ENCODE results near the gene GNAZ.
"Not testable (repeated sequence)": the region's sequence is repeated elsewhere in the genome, so short reads cannot be mapped to it uniquely, and the experiment has no call there.

The GNAZ gene

DNA sequence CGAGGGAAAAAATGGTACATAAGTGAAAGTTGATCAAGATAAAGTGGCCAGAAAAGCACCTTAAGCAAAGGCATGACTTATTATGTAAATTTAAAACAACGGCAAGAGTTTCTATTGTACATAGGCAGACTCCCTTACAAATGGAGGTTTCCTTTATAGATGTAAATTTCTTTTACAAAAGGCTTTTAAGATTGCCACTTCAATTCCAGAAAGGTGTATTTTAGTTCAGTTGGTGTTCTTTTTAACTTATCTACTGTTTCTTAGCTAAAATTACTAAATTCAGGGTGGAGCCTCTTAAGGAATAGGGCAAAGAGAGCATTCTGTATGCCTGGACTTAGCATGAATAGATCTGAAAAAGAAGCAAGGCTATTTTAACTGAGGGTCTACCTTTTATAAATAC is 24.9 kb upstream of the GNAZ start:
- FAIRE-seq, result no peak

DNA sequence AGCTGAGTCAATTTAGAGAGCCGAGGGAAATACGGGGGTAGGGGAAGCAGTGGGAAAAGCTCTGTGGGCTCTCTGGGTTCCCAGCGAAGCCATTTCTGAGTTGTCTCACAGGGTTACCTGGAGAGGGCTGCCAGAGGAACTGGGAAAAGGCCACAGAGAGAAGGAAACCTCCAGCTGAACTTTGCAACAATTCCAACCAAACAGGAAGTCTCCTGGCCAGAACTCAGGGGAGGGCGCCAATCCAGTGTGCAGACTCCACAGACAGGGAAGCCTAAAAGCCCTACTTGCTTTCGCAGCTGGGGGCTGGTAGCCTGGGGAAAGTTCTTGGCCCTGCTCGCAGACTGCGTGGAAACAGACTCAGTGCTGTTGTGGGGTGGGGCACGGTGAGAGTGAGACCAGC is 23.1 kb upstream of the GNAZ start:
- FAIRE-seq, result no peak

DNA sequence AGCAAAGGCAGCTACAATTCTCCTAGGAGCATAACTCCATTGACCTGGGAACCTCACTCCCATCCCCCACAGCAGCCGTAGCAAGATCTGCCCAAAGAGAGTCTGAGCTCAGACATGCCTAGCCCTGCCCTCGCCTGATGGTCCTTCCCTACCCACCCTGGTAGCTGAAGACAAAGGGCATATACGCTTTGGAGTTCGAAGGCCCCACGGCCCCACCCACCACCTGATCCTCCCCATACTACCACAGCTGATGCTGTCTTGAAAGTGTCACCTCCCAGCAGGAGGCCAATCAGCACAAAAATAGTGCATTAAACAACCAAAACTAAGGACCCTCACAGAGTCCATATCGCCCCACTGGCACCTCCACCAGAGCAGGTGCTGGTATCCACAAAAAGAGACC is 22.6 kb upstream of the GNAZ start:
- FAIRE-seq, result no peak

DNA sequence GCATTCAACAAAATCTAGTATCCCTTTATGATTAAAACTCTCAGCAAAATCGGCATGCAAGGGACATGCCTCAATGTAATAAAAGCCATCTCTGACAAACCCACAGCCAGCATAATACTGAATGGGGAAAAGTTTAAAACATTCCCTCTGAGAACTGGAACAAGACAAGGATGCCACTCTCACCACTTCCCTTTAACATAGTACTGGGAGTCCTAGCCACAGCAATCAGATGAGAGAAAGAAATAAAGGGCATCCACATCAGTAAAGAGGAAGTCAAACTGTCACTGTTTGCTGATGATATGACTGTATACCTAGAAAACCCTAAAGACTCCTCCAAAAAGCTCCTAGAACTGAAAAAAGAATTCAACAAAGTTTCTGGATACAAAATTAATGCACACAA is 19.8 kb upstream of the GNAZ start:
- not testable (repeated sequence) for FAIRE-seq

DNA sequence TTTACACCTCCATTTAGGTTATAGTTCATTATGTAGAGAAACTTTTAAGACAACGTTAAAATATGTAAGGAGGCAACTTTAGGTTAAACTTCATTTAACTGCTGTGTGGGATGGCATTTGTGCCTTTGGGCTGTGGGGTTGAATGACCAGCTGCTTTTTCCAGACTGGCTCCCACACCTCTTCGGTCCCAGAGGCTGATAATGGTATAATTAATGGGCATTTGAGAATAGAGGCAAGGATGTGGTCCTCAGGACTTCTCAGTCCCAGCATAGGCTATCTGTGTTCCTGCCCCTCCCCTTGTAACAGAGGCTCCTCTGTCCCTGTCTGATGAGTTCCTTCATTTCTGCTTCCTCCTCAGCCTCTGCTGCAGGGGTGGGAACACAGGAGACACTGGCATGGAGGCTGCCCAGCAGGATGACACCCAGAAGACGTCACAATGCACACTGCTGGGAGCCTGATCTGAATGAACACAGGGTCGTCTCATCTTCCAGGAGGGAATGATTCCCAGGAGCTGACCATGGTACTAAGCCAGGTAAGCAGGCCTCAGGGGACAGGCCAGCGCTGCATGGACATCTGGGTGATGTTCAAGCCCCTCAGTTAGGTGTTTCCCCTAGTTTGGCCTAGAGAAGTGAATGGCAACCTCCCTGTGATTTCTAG is 17.1 kb upstream of the GNAZ start:
- no peak for FAIRE-seq

DNA sequence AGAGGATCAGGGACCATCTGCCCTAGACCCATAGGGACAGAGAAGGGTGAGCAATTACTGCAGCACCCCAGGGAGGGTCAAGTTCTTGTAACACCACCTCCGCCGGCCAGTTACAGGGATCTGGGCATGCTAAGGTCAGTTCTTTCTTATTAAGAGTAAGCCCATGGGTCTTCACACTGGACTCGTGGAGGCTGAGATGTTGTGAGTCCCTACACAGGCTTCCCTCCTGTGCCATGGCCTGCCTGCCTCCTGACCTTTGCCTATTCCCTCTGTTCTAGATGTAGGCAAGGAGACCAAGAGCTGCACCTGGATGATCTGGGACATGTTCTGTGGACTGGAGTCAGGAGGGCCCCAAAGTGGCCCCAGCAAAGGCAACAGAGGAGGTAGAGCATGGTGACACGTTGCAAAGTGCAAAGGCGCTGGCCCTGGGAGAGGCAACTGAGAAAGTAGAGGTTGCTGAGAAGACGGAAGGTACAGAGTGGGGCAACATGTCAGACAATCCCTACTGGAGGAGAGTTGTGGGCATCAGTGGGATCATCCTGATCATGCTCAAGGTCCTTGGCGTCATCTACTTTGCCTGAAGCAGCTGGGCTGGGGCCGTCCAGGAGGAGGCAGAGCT is 16.3 kb upstream of the GNAZ start:
- no peak for FAIRE-seq

DNA sequence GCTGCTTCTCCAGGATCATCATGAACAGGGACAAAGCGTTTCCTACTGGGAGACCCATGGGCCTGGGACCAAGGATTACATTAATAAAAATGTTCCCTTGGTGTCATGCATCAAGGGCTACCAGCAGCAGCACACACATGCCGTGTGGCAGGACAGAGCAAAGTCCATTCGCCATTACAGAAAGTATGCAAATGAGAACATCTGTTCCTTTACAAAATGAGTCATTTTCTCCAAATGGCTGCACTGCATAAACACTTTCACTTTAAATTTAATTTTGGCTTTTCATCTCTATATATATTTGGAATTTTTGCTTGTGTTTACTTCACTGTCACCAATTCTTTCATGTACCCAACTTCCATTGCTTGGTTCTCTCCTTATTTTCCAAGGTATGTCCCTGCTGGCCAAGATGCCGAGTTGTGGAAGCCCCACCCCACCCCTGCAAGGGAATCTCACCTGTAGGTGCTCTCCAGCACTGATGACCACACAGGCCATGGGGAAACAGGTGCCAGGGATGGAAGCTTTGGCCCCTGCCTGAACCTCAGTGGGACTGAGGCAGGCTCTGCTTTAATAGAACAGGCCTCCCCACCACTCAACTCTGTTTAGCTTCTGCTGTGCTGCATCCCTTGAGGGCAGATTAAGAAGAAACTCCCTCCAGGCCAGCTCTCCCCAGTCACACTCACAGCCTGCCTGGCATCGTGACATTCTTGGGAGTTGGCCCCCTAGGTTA is 15.6 kb upstream of the GNAZ start:
- no peak for FAIRE-seq

DNA sequence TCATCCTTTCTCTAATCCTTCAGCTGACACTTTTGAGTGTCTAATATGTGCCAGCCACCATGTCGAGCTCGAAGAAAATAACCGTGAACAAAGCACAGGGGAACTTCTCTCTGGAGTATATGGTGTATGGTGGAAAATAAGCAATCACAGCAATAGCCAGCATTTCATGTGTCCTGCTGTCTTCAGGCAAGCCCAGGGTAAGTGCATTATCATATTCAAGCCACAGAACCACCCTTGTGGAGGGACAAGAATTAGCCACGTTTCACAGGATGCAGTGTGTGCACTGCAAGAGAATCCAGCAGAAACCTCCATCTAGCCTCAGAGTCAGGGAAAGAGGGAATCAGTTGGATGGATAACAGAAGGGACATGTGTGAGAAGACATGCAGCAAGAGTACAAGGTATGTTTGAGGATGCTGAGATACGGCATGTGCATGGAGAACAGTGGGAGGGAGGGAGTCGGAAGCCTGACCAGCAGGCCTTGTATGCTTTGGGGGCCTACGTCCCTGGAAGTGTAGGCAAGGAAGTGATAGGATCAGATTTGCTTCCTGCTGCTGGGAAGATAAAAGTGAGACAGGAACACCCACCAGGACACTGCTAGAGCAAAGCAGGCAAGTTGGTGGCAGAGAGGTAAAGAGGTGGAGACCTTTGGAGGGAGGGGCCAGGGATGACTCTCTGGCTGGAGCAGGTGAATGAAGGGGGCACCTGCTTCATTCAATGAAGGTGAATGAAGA is 14.7 kb upstream of the GNAZ start:
- no peak for FAIRE-seq

DNA sequence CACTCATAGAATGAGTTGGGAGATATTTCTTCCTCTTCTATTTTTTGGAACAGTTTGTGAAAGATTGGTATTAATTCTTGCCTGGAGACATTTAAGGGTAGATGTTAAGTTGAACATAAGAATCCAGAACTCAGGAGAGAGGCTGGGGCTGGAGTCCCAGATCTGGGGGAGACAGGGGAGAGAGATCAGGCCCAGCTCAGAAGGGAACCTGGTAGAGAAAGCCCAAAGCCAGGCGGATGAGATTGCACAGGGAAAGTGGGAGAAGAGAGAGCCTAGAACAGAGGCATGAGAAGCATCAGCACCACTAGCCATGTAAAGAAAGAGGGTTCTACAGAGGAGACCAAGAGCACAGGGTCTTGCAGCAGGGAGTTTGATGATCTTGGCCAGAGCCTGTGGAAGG is 13.0 kb upstream of the GNAZ start:
- no peak for FAIRE-seq

DNA sequence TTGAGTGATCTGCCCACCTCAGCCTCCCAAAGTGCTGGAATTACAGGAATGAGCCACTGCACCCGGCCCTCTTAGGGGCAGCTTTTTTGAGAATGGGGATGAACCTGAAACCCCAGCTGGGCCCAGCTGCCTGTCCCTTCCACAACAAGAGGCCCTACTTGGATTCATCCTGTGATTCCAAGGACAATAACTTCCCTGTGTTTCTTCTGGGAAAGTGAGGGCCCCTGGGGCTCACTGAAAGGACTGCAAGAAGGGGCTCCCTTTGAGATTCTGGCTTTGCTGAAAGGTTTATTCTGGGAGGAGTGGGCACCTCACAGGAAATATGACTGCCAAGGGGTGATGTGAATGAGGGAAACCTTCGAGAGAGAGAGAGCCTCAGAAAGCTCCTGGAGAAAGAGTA is 12.3 kb upstream of the GNAZ start:
- no peak for FAIRE-seq

DNA sequence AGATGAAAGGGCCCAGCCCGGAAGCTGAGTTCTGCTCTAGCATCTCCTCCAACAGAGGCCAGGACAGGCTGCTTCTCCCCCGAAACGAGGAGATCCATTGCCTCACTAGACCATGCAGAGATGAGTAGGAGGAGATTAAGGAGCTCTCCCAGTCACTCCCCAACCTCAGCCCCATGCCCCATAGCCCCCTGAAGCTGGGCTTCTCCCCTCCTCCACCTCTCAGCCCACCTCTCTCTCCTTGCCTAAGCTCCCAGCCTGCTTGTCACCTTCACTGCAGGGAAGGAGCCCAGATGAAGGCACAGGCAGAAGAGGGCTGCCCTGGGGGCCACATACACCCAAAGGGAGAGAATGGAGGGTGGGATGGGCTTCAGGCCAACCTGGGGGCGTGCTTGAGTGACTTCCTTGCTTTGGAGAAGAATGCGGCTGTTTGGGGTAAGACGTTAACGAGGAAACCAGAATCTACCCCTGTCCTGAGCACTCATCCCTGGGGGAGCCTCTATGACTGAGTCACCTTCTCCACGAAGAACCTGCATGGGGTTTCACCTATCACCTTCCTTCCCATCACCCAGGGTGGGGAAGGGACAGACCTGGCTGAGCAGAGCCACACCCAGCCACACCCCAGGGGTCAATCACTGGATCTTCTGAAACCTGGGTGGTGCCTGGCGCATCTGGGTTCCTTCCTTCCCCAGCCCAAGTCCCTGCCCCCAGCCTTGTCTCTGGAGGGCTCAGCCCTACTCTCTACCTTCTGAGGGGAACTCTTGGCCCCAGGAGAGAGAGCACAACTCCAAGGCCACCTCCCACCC is 11.6 kb upstream of the GNAZ start:
- FAIRE-seq, result no peak

DNA sequence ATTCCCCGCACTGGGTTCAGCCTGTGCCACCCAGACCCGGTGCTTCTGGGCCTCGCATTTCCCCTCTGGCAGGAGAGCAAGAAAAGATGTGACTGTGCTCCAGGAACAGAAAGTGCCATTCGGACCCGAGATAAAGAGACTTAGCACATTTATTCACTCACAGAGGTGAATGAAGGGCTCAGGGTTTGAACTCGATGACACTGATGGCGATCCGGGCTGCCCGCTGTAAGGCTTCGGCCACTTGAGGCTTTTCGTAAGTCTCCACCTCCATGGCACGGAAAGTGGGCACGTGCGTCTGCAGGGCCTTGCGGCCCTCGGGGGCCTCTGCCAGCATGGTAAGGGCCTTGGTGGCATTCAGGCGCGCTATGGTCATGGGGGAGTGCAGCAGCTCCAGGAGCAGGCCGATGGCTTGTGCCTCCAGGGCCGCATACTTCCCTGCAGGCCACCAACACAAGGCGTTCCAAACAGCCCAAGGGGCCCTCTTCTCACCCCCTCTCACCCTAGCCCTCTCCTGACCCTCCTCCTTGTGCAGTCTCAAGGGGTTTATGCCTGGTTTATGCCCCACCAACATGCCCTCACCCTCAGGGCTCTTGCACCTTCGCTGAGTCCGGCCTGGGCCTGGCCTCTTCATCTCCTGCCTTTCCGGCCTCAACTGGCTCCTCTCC is 10.9 kb upstream of the GNAZ start:
- FAIRE-seq, result no peak

DNA sequence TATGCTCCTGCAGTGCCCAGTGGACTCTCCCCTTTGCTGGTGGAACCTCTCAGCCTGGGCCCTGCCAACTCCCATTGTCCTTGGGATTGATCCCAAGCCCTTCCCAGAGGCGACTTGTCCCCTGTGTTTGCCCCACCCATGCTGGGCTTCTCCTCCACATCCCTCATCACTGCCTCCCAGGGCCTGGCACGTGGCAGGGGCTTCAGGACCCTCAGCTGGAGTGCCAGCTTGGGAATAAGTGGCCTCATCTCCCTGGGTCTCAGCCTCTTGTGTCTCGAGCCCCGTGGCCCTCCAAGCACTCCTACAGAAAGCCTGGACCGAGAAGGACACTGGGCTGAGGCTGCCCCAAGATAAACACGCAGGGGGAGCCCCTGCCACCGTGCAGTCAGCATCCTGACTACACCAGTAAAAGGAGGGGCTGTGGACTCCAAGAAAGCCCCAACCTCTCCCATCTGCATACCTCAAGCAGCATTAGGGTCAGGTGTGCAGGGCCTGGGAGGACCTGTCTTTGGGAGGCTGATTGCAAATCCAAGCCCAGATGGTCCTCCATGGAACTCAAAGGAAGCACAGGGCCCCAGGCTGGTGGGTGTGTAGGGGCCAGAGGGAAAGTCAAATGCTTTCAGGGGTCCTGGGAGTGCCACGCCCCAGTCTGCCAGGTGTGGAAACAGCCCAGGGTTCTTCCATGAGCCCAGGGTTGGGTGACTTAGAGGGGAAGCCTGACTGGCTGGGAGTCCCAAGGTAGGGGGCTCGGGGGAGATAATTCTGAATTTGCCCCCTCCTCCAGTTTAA is 9.5 kb upstream of the GNAZ start:
- FAIRE-seq, result no peak

DNA sequence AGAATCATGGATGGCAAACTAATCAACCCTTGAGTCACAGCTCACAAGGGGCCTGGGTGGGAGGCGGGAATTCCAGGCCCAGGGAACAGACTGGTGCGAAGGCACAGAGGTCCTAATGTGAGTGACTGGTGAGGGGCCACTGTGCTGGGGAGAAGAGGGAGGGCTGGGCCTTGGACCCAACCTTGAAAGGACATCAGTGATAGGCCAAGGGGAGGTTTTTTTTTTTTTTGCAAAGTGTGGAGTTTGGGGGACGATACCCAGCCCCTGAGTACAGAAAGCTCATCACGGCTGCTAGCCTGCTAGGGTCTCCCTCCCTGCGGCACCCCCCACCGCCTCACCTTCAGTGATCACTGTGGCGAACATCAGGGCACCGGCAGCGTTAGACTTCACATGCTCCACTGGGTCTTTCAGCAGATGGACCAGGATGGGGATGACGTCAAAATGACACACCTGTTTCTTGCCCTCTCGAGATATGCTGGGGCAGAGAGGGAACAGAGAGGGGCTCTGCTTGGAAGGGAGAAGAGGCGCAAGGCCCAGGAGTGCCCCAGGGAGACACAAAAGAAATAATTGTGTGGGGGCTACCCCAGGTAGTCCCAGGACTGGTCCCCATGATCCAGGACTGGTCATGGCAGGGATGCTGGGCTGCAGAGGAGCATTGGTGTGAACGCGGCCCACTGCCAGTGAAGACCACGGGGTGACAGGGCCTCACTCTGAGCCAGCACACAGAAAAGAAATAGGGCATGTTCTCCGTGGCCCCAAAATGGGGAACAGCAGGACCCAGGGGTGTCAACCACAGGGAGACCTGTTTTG is 8.6 kb upstream of the GNAZ start:
- FAIRE-seq, result no peak

DNA sequence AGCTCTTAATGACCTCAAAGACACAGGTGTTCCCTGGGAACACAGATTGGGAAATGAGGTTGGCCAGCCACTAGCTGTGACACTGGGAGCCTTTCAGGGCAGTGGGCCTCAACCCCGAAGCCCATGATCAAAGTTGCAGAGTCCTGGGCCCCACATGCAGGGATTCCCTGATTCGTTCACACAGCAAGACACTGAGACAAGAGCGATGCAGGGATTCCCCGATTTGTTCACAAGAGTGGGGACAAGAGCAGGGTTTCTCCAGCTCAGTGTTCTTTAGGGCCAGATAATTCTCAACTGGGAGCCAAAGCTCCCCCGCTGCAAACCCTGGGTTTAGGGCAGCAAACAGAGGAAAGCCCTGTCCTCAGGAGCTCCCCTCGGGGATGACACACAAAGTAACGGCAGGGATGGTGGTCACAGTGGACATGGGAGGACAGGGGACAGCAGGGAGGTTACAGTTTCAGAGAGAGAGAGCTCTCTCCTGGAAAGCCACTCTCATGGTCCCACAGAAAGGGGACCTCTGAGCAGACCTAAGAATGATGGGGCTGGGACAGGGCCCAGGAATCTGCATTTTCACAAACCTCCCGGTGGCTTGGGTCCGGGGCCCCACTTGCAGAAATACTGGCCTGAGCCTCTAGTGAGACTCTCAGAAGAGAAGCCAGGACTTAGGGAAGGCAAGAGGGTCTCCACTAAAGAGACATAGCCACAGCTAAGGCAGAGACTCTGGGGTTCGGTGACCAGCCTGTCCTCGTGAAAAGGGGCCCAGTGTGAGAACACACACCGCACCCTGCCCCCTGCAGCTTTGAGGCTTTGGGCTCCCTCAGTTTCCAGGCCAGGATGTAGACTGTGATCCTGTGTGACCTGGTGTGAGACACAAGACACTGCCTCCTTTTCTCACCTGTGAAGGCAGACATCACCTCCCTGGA is 7.4 kb upstream of the GNAZ start:
- FAIRE-seq, result no peak

DNA sequence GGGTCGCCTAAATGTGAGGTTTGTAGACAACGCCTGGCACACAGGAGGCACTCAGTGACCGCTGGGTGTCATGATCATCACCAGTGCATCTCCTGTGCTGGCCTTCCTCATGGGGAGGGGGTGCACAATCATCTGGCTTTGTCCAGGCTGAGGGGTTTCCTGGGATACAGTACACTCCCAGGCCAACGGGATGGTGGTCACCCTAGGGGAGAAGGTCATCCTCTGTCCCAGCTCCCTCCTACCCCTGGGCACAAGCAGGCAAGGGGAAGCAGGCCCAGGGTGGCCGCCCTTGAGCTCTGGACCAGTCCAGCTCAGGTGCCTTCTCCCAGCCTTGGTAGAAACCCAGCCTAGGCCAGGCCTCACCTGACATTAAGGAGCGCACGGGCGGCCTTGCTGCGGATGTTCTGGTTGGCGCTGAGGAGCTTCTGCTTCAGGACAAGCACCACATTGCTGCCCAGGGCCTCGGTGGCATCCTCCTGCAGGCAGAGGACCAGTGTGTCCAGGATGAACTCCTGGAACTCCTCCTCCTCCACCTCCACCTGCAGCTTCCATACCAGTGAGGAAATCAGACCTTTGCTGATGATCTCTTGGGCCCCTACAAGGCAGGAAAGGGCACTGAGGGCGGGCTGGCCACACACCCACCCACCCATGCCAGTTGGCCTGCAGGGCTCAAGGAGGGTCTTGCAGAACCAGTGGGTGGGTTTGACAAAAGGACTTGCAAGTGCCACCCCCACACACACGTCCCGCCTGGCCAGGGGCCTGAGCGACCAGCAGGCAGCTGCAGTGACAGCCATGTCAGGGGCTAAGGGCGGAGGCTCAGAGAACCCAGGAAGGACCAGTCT is 6.6 kb upstream of the GNAZ start:
- no peak for FAIRE-seq

DNA sequence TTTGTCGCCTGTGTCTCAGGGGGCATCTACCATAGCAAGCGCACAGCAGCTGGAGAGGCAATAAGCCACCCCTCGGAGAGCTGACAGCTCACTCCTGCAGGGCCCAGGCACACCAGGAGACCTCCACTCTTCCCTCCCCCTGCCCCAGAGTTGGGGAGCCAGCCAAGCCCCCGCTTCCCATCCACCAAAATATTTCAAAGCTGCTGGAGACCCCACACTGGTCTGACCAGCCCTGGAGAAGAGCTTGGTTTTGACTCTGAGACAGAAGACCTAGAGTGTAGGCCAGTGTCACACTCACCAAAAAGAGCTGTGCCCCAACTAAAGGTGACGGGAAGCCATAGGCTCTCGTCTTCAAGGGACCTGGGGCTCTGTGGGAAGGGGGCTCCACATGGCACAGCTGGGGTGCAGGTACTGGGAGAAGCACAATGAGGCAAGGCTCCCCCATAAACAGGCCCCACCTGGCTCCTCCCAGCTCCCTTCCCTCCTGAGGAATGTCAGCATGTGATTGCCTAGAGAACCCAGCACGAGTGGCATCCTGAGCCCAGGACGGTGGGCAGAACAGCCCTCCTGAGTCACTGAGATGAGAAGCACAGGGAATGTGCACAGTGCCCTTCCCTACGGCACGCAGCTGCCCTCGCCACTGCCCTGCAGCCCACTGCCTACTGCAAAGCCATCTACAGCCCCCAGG is 5.8 kb upstream of the GNAZ start:
- FAIRE-seq, result no peak

DNA sequence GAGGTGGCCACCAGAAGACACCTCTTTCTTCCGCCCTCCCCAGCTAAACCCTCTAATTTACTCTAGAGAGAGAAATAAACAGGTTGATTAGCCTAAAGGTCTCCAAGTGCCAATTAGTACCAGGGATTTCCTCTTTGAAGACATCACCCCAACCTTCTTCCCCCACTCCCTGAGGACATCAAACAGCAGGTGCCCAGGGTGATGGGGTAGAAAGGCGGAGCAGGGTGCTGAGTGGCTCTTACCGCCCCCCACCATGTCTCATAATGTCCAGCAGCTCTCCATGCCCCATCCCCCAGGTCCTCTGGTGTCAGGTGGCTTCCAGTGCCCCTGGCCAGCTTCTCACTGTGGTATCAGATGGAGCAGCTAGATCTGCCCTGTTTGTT is 5.3 kb upstream of the GNAZ start:
- FAIRE-seq, result no peak
